Measurements from ENCODE around the gene RSL1D1. TPM values are rescaled to one million over a fixed set of nuclear protein-coding genes. Genes with fewer than 3 reads are reported as not detected.
A peak's percentile ranks its signal among the peaks of the same experiment; 100 is the strongest.
"Not testable (repeated sequence)": the region's sequence is repeated elsewhere in the genome, so short reads cannot be mapped to it uniquely, and the experiment has no call there.

The RSL1D1 gene
- total RNA-seq, 1 experiment from 2014 or later = 216 TPM

GRCh38 chr16:11844499-11844898 is 6.8 kb downstream of the RSL1D1 start:
- DNase-seq (ENCODE audit: low read depth) = no peak

- DNase-seq (ENCODE audit: low read depth) = no peak
Observed at GRCh38 chr16:11843861-11844260, 7.5 kb downstream of the RSL1D1 start.

GRCh38 chr16:11843206-11843605 is 8.1 kb downstream of the RSL1D1 start:
- no peak for DNase-seq (ENCODE audit: low read depth)

GRCh38 chr16:11841026-11841425 is 10.3 kb downstream of the RSL1D1 start:
- DNase-seq (ENCODE audit: low read depth) = no peak

GRCh38 chr16:11836650-11837244 is 14.6 kb downstream of the RSL1D1 start:
- DNase-seq (ENCODE audit: low read depth) = peak; percentile 78

GRCh38 chr16:11835891-11836649 is 15.3 kb downstream of the RSL1D1 start:
- peak; percentile 65 for DNase-seq (ENCODE audit: low read depth)

GRCh38 chr16:11835309-11835708 is 16.0 kb downstream of the RSL1D1 start:
- DNase-seq (ENCODE audit: low read depth) = no peak

GRCh38 chr16:11833951-11834695 is 17.2 kb downstream of the RSL1D1 start:
- peak; percentile 78 for DNase-seq (ENCODE audit: low read depth)

- DNase-seq (ENCODE audit: low read depth) = no peak
Observed at GRCh38 chr16:11828696-11829095, 22.6 kb downstream of the RSL1D1 start.

- not testable (repeated sequence) for DNase-seq (ENCODE audit: low read depth)
Observed at GRCh38 chr16:11825520-11826165, 25.7 kb downstream of the RSL1D1 start.

GRCh38 chr16:11824362-11824761 is 27.0 kb downstream of the RSL1D1 start:
- DNase-seq (ENCODE audit: low read depth) = peak; percentile 35

- DNase-seq (ENCODE audit: low read depth) = not testable (repeated sequence)
Observed at GRCh38 chr16:11823645-11824044, 27.7 kb downstream of the RSL1D1 start.

- no peak for DNase-seq (ENCODE audit: low read depth)
Observed at GRCh38 chr16:11819798-11820197, 31.5 kb downstream of the RSL1D1 start.

GRCh38 chr16:11818970-11819369 is 32.4 kb downstream of the RSL1D1 start:
- DNase-seq (ENCODE audit: low read depth) = not testable (repeated sequence)

GRCh38 chr16:11816123-11816522 is 35.2 kb downstream of the RSL1D1 start:
- DNase-seq (ENCODE audit: low read depth) = no peak

- not testable (repeated sequence) for DNase-seq (ENCODE audit: low read depth)
Observed at GRCh38 chr16:11814800-11815199, 36.5 kb downstream of the RSL1D1 start.

- no peak for DNase-seq (ENCODE audit: low read depth)
Observed at GRCh38 chr16:11806721-11807120, 44.6 kb downstream of the RSL1D1 start.

- no peak for DNase-seq (ENCODE audit: low read depth)
Observed at GRCh38 chr16:11805556-11805955, 45.8 kb downstream of the RSL1D1 start.

GRCh38 chr16:11801481-11802021 is 49.8 kb downstream of the RSL1D1 start:
- no peak for DNase-seq (ENCODE audit: low read depth)

- no peak for DNase-seq (ENCODE audit: low read depth)
Observed at GRCh38 chr16:11800382-11800718, 51.0 kb downstream of the RSL1D1 start.

GRCh38 chr16:11799509-11800381 is 51.6 kb downstream of the RSL1D1 start:
- no peak for DNase-seq (ENCODE audit: low read depth)
